Fibroblast of lung (primary cell): ENCODE measurements around the gene SLC6A20.

Experiments used
- CTCF ChIP-seq, 2 donors: IDR thresholded peaks in 1 of 2; conservative IDR thresholded peaks in 1 of 2; 1 replicate in 1 of 2; 2 replicates in 1 of 2; pipeline ENCODE4 v1.5.1; 2011 to 2012; ENCODE audit warnings: low read length in 2 of 2, control low read depth in 1 of 2, inconsistent platforms in 1 of 2, low read depth in 1 of 2, mild to moderate bottlenecking in 1 of 2
- EZH2 ChIP-seq: IDR thresholded peaks from 2 replicates; pipeline ENCODE4 v1.5.1; 2012; ENCODE audit warnings: low read length, control low read depth, mild to moderate bottlenecking; ENCODE audit errors: missing control alignments

GRCh38 chr3:45773714-45774449 is 22.5 kb downstream of the SLC6A20 start:
- TF ChIP-seq CTCF (conservative IDR thresholded peaks at IDR 0.05 in 1 of 2, IDR thresholded peaks at IDR 0.05 in 1 of 2; ENCODE audit: low read depth in 1 of 2, low read length in 2 of 2) (no peak), EZH2 (no peak)
